NCI-H1105 (cell line): ENCODE data around the gene RSL1D1.
"Not testable (repeated sequence)": the region's sequence is repeated elsewhere in the genome, so short reads cannot be mapped to it uniquely, and the experiment has no call there.

ENCODE experiments used
- DNase-seq: peaks from one replicate; lab custom pipeline; 2025; lab: John Stamatoyannopoulos, UW

RSL1D1 gene

GRCh38 chr16:11843861-11844260, 7.5 kb downstream of the RSL1D1 start:
- no peak for DNase-seq

GRCh38 chr16:11843206-11843605, 8.1 kb downstream of the RSL1D1 start:
- DNase-seq = no peak

GRCh38 chr16:11841026-11841425, 10.3 kb downstream of the RSL1D1 start:
- DNase-seq = no peak

- no peak for DNase-seq
Measured at GRCh38 chr16:11836650-11837244, 14.6 kb downstream of the RSL1D1 start.

DNA sequence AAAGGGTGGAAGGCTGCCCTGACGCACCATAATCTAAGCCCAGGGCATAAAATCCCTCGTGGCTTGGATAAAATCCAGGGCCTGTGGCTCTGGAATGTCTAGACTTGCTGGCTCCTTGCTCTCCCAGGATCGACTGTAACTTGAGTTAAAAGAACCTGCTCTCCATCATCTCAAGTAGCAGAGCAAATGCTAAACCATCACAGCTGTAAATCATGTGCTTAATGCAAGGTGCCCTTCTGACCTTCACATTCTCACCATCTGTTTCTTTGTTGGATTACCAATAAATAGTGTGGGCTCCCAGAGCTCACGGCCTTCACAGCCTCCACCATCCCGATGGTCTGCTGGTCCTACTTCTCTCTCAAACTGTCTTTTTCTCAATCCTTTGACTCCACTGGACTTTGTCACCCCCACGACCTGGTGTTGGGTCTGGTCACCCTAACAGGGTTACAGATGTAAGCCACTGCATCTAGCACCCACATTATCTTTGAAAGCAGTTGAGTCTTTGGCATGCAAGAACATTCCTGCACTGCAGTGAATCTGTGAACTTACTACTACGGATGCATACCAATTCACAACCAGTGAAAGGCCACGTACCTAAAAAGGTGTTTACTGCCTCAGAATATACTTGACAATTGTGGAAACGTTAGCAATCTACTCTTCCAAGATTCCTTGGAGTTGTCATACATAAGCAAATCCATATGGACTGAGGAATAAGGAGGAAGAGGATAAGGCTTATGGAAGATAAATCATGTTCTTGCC, 15.3 kb downstream of the RSL1D1 start:
- no peak for DNase-seq

DNA sequence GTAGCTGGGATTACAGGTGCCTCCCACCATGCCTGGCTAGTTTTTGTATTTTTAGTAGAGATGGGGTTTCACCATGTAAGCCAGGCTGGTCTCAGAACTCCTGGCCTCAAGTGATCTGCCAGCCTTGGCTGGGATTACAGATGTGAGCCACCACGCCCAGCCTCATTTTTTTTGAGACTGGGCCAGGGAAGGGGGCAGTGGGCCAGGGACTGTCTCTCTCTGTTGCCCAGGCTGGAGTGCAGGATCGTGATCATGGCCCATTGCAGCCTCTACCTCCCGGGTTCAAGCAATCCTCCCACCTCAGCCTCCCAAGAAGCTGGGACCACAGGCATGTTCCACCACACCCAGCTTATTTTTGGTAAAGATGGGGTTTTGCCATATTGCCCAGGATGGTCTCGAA, 16.0 kb downstream of the RSL1D1 start:
- DNase-seq = no peak

DNA sequence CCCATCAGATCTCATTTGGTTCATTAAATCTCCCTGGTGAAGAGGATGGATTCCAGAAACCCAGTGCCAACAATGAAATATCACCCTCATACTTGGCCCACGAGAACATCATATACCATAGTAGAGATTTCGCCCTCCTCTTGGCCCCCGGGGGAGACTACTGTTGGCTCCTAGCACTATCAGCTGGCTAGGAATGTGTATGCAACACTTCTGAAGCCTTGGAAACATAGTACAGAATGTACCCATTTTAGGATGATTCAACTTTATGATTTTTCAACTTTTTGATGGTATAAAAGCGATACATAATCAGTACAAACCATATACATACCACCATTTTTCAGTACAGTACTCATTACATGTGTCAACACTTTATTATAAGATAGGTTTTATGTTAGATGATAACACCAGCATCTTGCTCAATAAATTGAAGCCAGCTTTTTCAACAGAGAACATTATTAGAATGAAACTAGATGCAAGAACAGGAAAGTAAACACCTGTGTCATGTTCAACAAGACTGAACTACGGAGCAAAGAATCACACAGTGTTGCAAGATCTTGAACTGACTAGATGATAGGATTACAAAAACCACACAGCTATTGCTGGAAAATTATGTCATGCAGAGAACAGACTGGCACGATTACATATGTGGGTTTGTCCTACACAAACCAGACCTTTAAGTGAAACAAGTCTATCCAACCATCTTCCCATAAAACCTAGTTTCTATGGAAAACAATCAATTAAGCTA, 17.2 kb downstream of the RSL1D1 start:
- no peak for DNase-seq

- DNase-seq = no peak
Measured at GRCh38 chr16:11828696-11829095, 22.6 kb downstream of the RSL1D1 start.

- not testable (repeated sequence) for DNase-seq
Measured at GRCh38 chr16:11825520-11826165, 25.7 kb downstream of the RSL1D1 start.

DNA sequence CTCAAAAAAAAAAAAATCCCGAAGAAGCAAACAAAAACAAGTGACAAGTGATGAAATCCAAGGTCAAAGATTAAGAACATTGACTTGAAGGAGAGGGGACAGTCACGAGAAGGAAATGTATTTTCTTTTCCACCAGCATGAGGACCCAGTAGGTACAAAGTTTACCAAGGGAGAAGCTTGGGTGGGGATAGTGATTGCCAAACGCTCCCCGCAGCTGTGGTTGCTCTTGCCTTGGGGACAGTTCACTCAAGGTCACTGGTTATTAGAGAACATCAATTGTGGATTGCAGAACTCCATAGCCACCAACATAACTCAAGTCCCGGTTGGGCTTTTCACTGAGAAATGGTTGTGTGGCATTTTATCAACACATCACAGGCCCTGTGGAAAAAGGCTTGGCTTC, 27.0 kb downstream of the RSL1D1 start:
- no peak for DNase-seq

GRCh38 chr16:11823645-11824044, 27.7 kb downstream of the RSL1D1 start:
- DNase-seq = not testable (repeated sequence)

GRCh38 chr16:11819798-11820197, 31.5 kb downstream of the RSL1D1 start:
- no peak for DNase-seq

DNA sequence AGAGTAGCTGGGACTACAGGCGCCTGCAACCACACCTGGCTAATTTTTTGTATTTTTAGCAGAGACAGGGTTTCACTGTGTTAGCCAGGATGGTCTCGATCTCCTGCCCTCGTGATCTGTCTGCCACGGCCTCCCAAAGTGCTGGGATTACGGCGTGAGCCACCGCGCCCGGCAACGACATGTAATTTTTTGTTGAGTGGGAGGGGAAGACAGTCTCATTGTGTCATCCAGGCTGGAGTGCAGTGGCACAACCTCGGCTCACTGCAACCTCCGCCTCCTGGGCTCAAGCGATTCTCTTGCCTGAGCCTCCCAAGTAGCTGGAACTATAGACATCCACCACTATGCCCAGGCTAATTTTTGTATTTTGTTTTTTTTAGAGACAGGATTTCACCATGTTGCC, 32.4 kb downstream of the RSL1D1 start:
- not testable (repeated sequence) for DNase-seq

- DNase-seq = no peak
Measured at GRCh38 chr16:11816123-11816522, 35.2 kb downstream of the RSL1D1 start.

GRCh38 chr16:11814800-11815199, 36.5 kb downstream of the RSL1D1 start:
- DNase-seq = not testable (repeated sequence)

- DNase-seq = no peak
Measured at GRCh38 chr16:11806721-11807120, 44.6 kb downstream of the RSL1D1 start.

DNA sequence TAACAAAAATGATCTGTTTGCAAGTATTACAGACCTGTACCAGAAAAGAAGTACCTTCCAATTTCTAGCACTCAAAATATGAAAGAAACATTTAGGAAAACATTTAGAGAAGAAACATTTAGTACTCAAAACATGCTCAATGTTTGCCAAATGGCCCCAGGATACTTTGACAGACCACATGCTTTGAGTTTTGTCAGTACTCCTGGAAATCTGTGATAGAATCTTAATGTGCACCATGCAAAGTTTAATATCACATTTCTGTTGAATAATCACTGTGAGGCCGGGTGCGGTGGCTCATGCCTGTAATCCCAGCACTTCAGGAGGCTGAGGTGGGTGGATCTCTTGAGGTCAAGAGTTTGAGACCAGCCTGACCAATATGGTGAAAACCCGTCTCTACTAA, 45.8 kb downstream of the RSL1D1 start:
- DNase-seq = no peak

GRCh38 chr16:11801481-11802021, 49.8 kb downstream of the RSL1D1 start:
- DNase-seq = no peak

DNA sequence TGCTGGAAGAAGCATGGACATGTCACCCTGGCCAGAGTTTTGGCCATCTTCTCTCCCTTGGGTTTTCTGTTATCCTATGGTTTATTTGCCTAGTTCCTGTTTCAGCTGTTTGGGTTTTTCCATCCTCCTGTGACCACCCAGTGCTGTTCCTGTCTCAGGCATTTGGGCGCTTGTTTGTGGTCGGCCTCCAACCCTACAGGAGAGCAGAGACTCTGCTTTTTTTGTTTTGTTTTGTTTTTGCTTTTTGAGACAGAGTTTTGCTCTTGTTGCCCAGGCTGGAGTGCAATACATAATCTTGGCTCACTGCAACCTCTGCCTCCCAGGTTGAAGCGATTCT, 51.0 kb downstream of the RSL1D1 start:
- no peak for DNase-seq

DNA sequence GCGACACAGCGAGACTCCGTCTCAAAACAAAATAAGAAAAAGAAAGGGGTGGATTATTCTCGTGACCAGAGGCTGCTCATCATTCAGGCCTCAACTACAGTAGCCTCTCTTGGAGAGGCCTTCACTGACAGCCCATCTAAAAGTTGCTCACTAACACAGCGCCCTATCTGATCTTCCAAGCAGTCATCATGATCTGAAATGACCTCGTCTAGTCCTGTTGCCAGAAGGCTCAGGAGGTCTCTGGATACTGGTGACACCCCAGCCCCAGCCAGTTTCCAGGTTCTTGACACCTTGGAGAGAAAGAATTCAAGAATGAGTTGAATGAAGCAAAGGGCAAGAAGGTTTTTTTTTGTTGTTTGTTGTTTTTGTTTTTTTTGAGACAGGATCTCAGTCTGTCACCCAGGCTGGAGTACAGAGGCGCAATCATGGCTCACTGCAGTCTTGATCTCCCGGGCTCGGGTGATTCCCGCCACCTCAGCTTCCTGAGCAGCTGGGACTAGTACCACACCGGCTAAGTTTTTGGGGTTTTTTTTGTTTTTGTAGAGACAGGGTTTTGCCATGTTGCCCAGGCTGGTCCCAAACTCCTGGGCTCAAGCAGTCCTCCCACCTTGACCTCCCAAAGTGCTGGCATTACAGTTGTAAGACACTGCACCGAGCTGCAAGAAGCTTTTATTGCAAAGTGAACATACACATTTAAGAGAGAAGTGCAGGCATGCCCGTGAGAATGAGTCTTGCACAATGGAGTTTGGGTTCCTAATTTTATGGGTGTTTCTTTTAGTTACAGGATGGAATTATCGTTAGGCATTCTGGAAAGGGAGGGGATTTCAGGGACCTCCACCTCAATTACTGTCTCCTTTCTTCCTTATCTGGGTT, 51.6 kb downstream of the RSL1D1 start:
- no peak for DNase-seq

- DNase-seq = no peak
Measured at GRCh38 chr16:11799017-11799381, 52.3 kb downstream of the RSL1D1 start.

DNA sequence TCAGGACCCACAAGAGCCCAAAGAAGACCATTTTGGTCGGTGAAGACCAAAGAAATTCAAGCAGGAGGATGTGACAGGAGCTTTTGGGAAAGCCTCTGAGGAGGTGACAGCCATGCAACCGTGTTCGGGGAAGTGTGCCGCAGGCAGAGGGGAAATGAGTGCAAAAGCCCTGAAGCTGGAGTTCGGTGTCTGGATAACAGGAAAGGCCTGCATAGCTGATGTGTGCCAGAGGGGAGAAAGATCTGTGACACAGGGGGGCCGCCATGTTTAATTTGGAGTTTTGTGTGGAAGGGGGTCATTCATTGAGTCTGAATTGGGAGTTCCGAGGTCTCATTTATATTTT, 53.4 kb downstream of the RSL1D1 start:
- no peak for DNase-seq
